ENCODE data around the gene NDST1. TPM values are rescaled to one million over a fixed set of nuclear protein-coding genes. Genes with fewer than 3 reads are reported as not detected.

Gene NDST1
- total RNA-seq, 2 experiments from 2014 or later = 1.1 to 1.6 TPM

DNA sequence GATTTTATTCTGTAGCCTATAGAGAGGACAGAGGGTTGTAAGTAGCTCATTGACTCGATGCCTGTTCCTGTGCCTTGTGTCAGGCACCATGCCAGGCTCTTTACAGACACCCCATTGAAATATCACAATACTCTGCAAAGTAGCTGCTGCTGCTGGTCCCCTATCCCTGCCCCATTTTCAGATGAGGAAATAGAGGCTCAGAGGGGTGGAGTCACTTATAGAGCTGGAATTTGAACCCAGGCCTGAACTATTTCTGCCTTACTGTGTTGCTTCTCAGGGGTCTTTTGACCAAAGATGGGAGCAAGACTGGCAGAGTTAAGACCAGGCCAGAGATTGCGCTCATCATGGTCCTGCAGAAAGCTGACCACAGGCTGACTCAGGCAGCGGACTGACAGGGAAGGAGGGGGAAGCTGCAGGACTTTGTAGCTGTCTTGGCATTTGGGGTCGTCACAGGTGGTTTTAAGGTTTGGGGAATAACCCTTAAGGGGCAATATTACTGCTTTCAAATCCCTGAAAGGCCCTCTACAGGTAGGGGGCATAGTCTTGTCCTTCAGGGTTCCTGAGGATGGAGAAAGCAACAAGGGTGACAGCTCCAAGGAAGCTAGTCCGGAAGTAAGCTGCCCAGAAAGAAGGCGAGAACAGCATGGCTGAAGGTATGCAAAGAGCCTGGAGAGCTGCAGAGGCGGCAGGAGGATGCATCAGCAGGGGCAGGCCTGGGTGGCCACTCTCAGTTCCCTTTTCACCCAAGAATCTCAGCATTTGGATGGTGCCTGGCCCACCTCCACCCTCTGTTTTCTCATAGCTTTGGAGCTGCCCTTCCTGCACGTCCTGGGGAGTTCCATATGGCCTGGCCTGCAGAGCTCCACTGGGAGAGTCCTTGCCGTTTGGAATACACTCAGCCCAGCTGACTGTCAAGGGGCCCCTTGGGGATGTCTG is 18.3 kb upstream of the NDST1 start:
- Mint-ChIP-seq H3K27me3 (peaks cover 21% of the 10 kb centered on the region), H3K4me1 (ENCODE audit: low read depth) (peaks cover 11% of the 10 kb centered on the region), H3K4me3 (no peak overlapping the region), H3K36me3 (ENCODE audit: low read depth) (no peaks in the 10 kb centered on the region), H3K9me3 (no peaks in the 10 kb centered on the region), H3K27ac (no peak overlapping the region)
- Histone ChIP-seq H3K4me3 (ENCODE audit: low read length) (no peak overlapping the region), H3K36me3 (ENCODE audit: insufficient read depth, low read length) (no peaks in the 10 kb centered on the region), H3K27me3 (ENCODE audit: control insufficient read depth in 1 of 2, insufficient read depth in 2 of 2, low read length in 2 of 2) (peaks cover 0 to 2% of the 10 kb centered on the region in 2 experiments), H3K4me1 (ENCODE audit: insufficient read depth, low read length) (peaks cover 14% of the 10 kb centered on the region), H3K9me3 (ENCODE audit: control insufficient read depth in 1 of 2, insufficient read depth in 1 of 2, low read length in 2 of 2) (peaks cover 0 to 6% of the 10 kb centered on the region in 2 experiments), H3K27ac (ENCODE audit: low read depth in 1 of 2, low read length in 2 of 2) (no peak overlapping the region)
- DNase-seq (peak in 2 of 14 experiments; percentile 36 to 42), ATAC-seq (ENCODE audit: poor library complexity) (no peak)
- TF ChIP-seq, protein P1, sequence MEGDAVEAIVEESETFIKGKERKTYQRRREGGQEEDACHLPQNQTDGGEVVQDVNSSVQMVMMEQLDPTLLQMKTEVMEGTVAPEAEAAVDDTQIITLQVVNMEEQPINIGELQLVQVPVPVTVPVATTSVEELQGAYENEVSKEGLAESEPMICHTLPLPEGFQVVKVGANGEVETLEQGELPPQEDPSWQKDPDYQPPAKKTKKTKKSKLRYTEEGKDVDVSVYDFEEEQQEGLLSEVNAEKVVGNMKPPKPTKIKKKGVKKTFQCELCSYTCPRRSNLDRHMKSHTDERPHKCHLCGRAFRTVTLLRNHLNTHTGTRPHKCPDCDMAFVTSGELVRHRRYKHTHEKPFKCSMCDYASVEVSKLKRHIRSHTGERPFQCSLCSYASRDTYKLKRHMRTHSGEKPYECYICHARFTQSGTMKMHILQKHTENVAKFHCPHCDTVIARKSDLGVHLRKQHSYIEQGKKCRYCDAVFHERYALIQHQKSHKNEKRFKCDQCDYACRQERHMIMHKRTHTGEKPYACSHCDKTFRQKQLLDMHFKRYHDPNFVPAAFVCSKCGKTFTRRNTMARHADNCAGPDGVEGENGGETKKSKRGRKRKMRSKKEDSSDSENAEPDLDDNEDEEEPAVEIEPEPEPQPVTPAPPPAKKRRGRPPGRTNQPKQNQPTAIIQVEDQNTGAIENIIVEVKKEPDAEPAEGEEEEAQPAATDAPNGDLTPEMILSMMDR (IDR thresholded peaks at IDR 0.05) = no peak
- ChIA-PET CTCF (interaction anchor here (1.4 kb wide), 1 partner anchor 53 kb away, joined by 3 read pairs; no protein-coding TSS in a partner anchor), POLR2A (no interaction called here)
- intact Hi-C loops (cut with DNase I, micrococcal nuclease) = no loop called here

DNA sequence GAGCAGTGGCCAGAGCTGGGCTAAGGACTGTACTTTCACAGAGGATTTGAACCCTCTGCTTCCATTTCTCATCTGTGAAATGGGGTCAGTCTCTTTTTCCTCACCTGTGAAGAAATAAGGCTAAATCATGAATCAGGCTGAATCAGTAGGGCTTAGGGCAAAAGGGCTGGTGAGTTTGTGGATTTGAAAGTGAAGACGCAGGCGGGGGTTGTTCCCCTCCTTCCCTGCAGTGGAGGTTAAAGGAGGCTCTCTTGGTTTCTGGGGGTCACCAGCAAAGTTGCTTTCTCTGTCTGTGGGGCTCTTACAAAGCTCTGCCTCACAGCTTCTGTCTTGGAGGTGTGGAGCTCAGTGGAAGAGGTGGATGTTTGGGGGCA is 17.6 kb upstream of the NDST1 start:
- Histone ChIP-seq H3K36me3 (ENCODE audit: insufficient read depth, low read length) (no peaks in the 10 kb centered on the region), H3K27me3 (ENCODE audit: control insufficient read depth in 1 of 2, insufficient read depth in 2 of 2, low read length in 2 of 2) (peaks cover 0 to 2% of the 10 kb centered on the region in 2 experiments), H3K27ac (ENCODE audit: low read depth in 1 of 2, low read length in 2 of 2) (no peak overlapping the region), H3K9me3 (ENCODE audit: control insufficient read depth in 1 of 2, insufficient read depth in 1 of 2, low read length in 2 of 2) (peaks cover 0 to 4% of the 10 kb centered on the region in 2 experiments), H3K4me1 (ENCODE audit: insufficient read depth, low read length) (peaks cover 12% of the 10 kb centered on the region), H3K4me3 (ENCODE audit: low read length) (no peak overlapping the region)
- POLR2A ChIA-PET = interaction anchor here (1.0 kb wide), 1 partner anchor 11 kb away, joined by 3 read pairs; no protein-coding TSS in a partner anchor
- intact Hi-C loops (cut with DNase I, micrococcal nuclease) = no loop called here
- CTCF ChIA-PET = no interaction called here
- peaks cover 6% of the 10 kb centered on the region for H3K4me1 Mint-ChIP-seq (ENCODE audit: low read depth)
- H3K27ac Mint-ChIP-seq = no peak overlapping the region
- TF ChIP-seq, protein P1 (IDR thresholded peaks at IDR 0.05) = no peak
- DNase-seq (no peak), ATAC-seq (ENCODE audit: poor library complexity) (no peak)
- no peak overlapping the region for H3K4me3 Mint-ChIP-seq
- H3K36me3 Mint-ChIP-seq (ENCODE audit: low read depth) = no peaks in the 10 kb centered on the region
- H3K27me3 Mint-ChIP-seq = peaks cover 15% of the 10 kb centered on the region
- H3K9me3 Mint-ChIP-seq = no peaks in the 10 kb centered on the region

DNA sequence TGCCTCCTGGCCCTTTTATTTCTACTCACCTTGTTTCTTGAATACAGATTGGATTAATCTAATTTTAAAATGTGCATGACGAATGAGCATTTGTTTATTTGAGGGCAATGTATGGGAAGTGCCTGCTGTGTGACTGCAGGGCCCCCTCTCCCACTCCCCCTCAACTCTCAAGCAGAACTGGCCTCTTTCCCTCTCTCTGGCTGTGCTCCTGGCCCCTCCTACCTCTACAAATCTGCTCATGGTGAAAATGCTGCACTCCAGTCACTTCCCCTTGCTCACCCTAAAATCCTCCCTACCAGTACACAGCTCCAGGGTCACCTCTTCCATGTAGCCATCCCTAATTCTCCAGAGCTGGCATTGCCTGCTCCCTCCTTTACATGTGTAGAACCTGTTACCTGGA is 17.2 kb upstream of the NDST1 start:
- H3K27ac Mint-ChIP-seq = no peak overlapping the region
- CTCF ChIA-PET = no interaction called here

More for the DNA sequence above, 17.2 kb upstream of the NDST1 start:
- DNase-seq = no peak
- Histone ChIP-seq H3K4me1 (ENCODE audit: insufficient read depth, low read length) (peaks cover 9% of the 10 kb centered on the region), H3K27ac (ENCODE audit: low read depth in 1 of 2, low read length in 2 of 2) (no peak overlapping the region), H3K36me3 (ENCODE audit: insufficient read depth, low read length) (no peaks in the 10 kb centered on the region), H3K9me3 (ENCODE audit: control insufficient read depth in 1 of 2, insufficient read depth in 1 of 2, low read length in 2 of 2) (no peaks in the 10 kb centered on the region), H3K4me3 (ENCODE audit: low read length) (no peak overlapping the region), H3K27me3 (ENCODE audit: control insufficient read depth in 1 of 2, insufficient read depth in 2 of 2, low read length in 2 of 2) (peaks cover 0 to 2% of the 10 kb centered on the region in 2 experiments)
- TF ChIP-seq, protein P1 (IDR thresholded peaks at IDR 0.05) = no peak
- Mint-ChIP-seq H3K4me1 (ENCODE audit: low read depth) (peaks cover 6% of the 10 kb centered on the region), H3K36me3 (ENCODE audit: low read depth) (no peaks in the 10 kb centered on the region), H3K4me3 (no peak overlapping the region), H3K9me3 (no peaks in the 10 kb centered on the region), H3K27me3 (peaks cover 15% of the 10 kb centered on the region)
- no peak for ATAC-seq (ENCODE audit: poor library complexity)
- intact Hi-C loops (cut with DNase I, micrococcal nuclease) = no loop called here
- POLR2A ChIA-PET = interaction anchor here (1.0 kb wide), 1 partner anchor 11 kb away, joined by 3 read pairs; no protein-coding TSS in a partner anchor

All from CD4-positive, alpha-beta T cell (primary cell).